Neural crest cell (in vitro differentiated cells): ENCODE measurements around the gene GRK6. TPM values are rescaled to one million over a fixed set of nuclear protein-coding genes. Genes with fewer than 3 reads are reported as not detected.

ENCODE experiments used
- DNase-seq: peaks from one replicate; pipeline ENCODE4 v3.0.0; 2021; ENCODE audit warnings: low read depth, mixed read lengths, low spot score
- H3K27ac Mint-ChIP-seq: one replicate; pipeline ENCODE4 v1.8.0; 2021; ENCODE audit warnings: mild to moderate bottlenecking, mixed read lengths; ENCODE audit not compliant: unreplicated experiment
- H3K27me3 Mint-ChIP-seq: 2 replicates; pipeline ENCODE4 v1.8.0; 2021; ENCODE audit warnings: low read depth, mild to moderate bottlenecking, mixed read lengths
- H3K36me3 Mint-ChIP-seq: 2 replicates; pipeline ENCODE4 v1.8.0; 2021; ENCODE audit warnings: low read depth, mild to moderate bottlenecking, mixed read lengths
- H3K4me1 Mint-ChIP-seq: 2 replicates; pipeline ENCODE4 v1.8.0; 2021; ENCODE audit warnings: mixed read lengths
- H3K4me3 Mint-ChIP-seq: one replicate; pipeline ENCODE4 v1.8.0; 2021; ENCODE audit warnings: mild to moderate bottlenecking, mixed read lengths
- H3K9me3 Mint-ChIP-seq: 2 replicates; pipeline ENCODE4 v1.8.0; 2021; ENCODE audit warnings: mixed read lengths
- CTCF ChIP-seq: fragments of 200-600 bp; sonication (generic); conservative IDR thresholded peaks from 2 replicates; pipeline ENCODE4 v1.5.0; 2021; ENCODE audit warnings: antibody characterized with exemption, mild to moderate bottlenecking
- total RNA-seq: library from RNA; stranded (reverse); gene quantifications from 2 replicates; pipeline ENCODE4 v1.2.1, GENCODE V29; 2021

GRK6 gene
- total RNA-seq, 1 donor from 2014 or later, result 54.9 TPM

GRCh38 chr5:177439518-177440053 is 13.1 kb downstream of the GRK6 start:
- Mint-ChIP-seq H3K27me3 (peaks cover 6% of the 10 kb centered on the region), H3K27ac (no peak overlapping the region), H3K4me3 (peak overlapping the region; percentile 42), H3K36me3 (peaks cover 9% of the 10 kb centered on the region), H3K4me1 (peaks cover 7% of the 10 kb centered on the region), H3K9me3 (no peaks in the 10 kb centered on the region)
- no peak for DNase-seq
- TF ChIP-seq CTCF, result no peak

GRCh38 chr5:177440211-177440989 is 13.9 kb downstream of the GRK6 start:
- H3K27ac Mint-ChIP-seq, result no peak overlapping the region
- no peak for TF ChIP-seq CTCF

GRCh38 chr5:177440990-177441780 is 14.7 kb downstream of the GRK6 start:
- Mint-ChIP-seq H3K36me3 (peaks cover 9% of the 10 kb centered on the region), H3K4me1 (peaks cover 23% of the 10 kb centered on the region), H3K27me3 (peaks cover 22% of the 10 kb centered on the region), H3K4me3 (peak overlapping the region; percentile 57), H3K9me3 (no peaks in the 10 kb centered on the region), H3K27ac (peak overlapping the region; percentile 86)
- DNase-seq, result no peak
- no peak for TF ChIP-seq CTCF

More at GRCh38 chr5:177440211-177440989, 13.9 kb downstream of the GRK6 start:
- H3K27me3 Mint-ChIP-seq, result peaks cover 14% of the 10 kb centered on the region
- no peaks in the 10 kb centered on the region for H3K9me3 Mint-ChIP-seq
- peak overlapping the region; percentile 42 for H3K4me3 Mint-ChIP-seq
- H3K36me3 Mint-ChIP-seq, result peaks cover 9% of the 10 kb centered on the region
- peaks cover 16% of the 10 kb centered on the region for H3K4me1 Mint-ChIP-seq
- no peak for DNase-seq

GRCh38 chr5:177442066-177442826 is 15.8 kb downstream of the GRK6 start:
- peaks cover 9% of the 10 kb centered on the region for H3K36me3 Mint-ChIP-seq
- H3K4me1 Mint-ChIP-seq, result peaks cover 23% of the 10 kb centered on the region
- peaks cover 22% of the 10 kb centered on the region for H3K27me3 Mint-ChIP-seq
- peak overlapping the region; percentile 86 for H3K27ac Mint-ChIP-seq
- peak overlapping the region; percentile 57 for H3K4me3 Mint-ChIP-seq
- TF ChIP-seq CTCF, result no peak
- no peak for DNase-seq
- no peaks in the 10 kb centered on the region for H3K9me3 Mint-ChIP-seq
